Calu3 (cell line): ENCODE data around the gene PACS2. TPM values are rescaled to one million over a fixed set of nuclear protein-coding genes. Genes with fewer than 3 reads are reported as not detected.

Experiments used
- BruUV-seq: library from RNA; stranded (reverse); fragments of 400-500 nt; replicated peaks from 2 replicates; lab custom pipeline; 2021; lab: Mats Ljungman, UMichigan
- CTCF ChIA-PET: fragments of 300-600 bp; sonication (Branson Sonifier 250); formaldehyde crosslinking; loops from one replicate; lab custom pipeline; 2022; ENCODE audit warnings: antibody characterized with exemption; lab: Charles Lee
- DNase-seq: peaks from one replicate; pipeline ENCODE4 v3.0.0; 2022
- H3K27ac Mint-ChIP-seq: one replicate; pipeline ENCODE4 v1.8.0; 2022; ENCODE audit warnings: mixed read lengths; ENCODE audit not compliant: unreplicated experiment
- H3K27me3 Mint-ChIP-seq: one replicate; pipeline ENCODE4 v1.8.0; 2022; ENCODE audit warnings: mixed read lengths; ENCODE audit not compliant: unreplicated experiment
- H3K36me3 Mint-ChIP-seq: one replicate; pipeline ENCODE4 v1.8.0; 2022; ENCODE audit warnings: mild to moderate bottlenecking, moderate library complexity, mixed read lengths; ENCODE audit not compliant: insufficient read depth, unreplicated experiment
- H3K4me1 Mint-ChIP-seq: one replicate; pipeline ENCODE4 v1.8.0; 2022; ENCODE audit warnings: mild to moderate bottlenecking, low read depth, mixed read lengths; ENCODE audit not compliant: unreplicated experiment
- H3K4me3 Mint-ChIP-seq: one replicate; pipeline ENCODE4 v1.8.0; 2022; ENCODE audit warnings: mild to moderate bottlenecking, low read depth, moderate library complexity, mixed read lengths; ENCODE audit not compliant: unreplicated experiment
- H3K9me3 Mint-ChIP-seq: one replicate; pipeline ENCODE4 v1.8.0; 2022; ENCODE audit warnings: low read depth, mixed read lengths; ENCODE audit not compliant: unreplicated experiment
- intact Hi-C: fragments of 100-400 bp; cut with micrococcal nuclease; formaldehyde crosslinking; loops from one replicate; pipeline ENCODE4 v1.10.0; 2022; ENCODE audit not compliant: unreplicated experiment
- total RNA-seq: library from RNA; stranded (reverse); gene quantifications from 2 replicates; pipeline ENCODE4 v1.2.3, GENCODE V29; 2022
- TF ChIP-seq, protein P1 (sequence below): fragments of 200-600 bp; IDR thresholded peaks from one replicate; pipeline ENCODE4 v1.8.0; 2022; ENCODE audit warnings: antibody characterized with exemption; ENCODE audit not compliant: unreplicated experiment

Gene PACS2
- total RNA-seq, 1 experiment from 2014 or later: 77.3 TPM

DNA sequence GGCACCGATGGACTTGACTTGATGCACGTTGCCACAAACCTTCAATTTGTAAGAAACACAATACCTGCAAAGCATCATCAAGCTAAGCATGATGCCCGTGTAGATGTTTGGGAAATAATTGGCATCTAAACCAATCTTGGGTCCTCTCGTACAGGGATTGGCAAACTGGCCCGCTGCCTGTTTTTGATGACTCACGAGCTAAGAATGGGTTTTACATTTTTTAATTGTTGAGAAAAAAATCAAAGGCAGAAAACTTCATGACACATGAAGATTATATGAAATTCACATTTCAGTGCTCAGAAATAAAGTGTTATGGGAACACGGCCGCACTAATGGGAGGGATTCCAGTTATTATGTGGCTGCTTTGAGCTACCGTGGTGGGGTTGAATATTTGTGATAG, 116.0 kb downstream of the PACS2 start:
- Mint-ChIP-seq H3K4me1 (peaks cover 9% of the 10 kb centered on the region), H3K27ac (no peak overlapping the region), H3K9me3 (no peaks in the 10 kb centered on the region), H3K4me3 (no peak overlapping the region), H3K27me3 (no peaks in the 10 kb centered on the region), H3K36me3 (peaks cover 33% of the 10 kb centered on the region)
- DNase-seq: peak; percentile 68
- CTCF ChIA-PET: interaction anchor here (0.6 to 1.4 kb wide), 4 partner anchors 37 to 59 kb away, joined by 3 to 4 read pairs (median 4); no protein-coding TSS in a partner anchor
- intact Hi-C loops: no loop called here
- TF ChIP-seq, protein P1, sequence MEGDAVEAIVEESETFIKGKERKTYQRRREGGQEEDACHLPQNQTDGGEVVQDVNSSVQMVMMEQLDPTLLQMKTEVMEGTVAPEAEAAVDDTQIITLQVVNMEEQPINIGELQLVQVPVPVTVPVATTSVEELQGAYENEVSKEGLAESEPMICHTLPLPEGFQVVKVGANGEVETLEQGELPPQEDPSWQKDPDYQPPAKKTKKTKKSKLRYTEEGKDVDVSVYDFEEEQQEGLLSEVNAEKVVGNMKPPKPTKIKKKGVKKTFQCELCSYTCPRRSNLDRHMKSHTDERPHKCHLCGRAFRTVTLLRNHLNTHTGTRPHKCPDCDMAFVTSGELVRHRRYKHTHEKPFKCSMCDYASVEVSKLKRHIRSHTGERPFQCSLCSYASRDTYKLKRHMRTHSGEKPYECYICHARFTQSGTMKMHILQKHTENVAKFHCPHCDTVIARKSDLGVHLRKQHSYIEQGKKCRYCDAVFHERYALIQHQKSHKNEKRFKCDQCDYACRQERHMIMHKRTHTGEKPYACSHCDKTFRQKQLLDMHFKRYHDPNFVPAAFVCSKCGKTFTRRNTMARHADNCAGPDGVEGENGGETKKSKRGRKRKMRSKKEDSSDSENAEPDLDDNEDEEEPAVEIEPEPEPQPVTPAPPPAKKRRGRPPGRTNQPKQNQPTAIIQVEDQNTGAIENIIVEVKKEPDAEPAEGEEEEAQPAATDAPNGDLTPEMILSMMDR: no peak
- no TSS peak for BruUV-seq

DNA sequence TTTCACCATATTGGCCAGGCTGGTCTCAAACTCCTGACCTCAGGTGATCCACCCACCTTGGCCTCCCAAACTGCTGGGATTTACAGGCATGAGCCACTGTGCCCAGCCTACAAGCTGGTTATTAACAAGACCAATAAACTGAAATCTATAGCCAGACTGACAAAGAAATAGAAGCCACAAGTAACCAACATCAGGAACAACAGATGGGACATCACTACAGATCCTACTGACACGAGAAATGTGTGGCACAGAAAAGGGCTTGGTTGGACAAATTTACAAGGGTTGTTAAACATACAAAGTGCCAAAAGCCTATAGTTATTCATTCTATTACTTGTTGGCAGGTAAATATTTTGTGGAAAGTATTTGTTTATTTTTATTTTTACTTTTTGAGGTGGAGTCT, 116.7 kb downstream of the PACS2 start:
- H3K4me3 Mint-ChIP-seq: no peak overlapping the region
- DNase-seq: no peak
- no TSS peak for BruUV-seq
- no peaks in the 10 kb centered on the region for H3K27me3 Mint-ChIP-seq
- peaks cover 9% of the 10 kb centered on the region for H3K4me1 Mint-ChIP-seq
- no peak overlapping the region for H3K27ac Mint-ChIP-seq
- no peaks in the 10 kb centered on the region for H3K9me3 Mint-ChIP-seq
- H3K36me3 Mint-ChIP-seq: peaks cover 33% of the 10 kb centered on the region
- CTCF ChIA-PET: interaction anchor here (1.4 kb wide), 3 partner anchors 49 to 58 kb away, joined by 3 to 4 read pairs (median 4); no protein-coding TSS in a partner anchor
- TF ChIP-seq, protein P1: no peak
- intact Hi-C loops: no loop called here

DNA sequence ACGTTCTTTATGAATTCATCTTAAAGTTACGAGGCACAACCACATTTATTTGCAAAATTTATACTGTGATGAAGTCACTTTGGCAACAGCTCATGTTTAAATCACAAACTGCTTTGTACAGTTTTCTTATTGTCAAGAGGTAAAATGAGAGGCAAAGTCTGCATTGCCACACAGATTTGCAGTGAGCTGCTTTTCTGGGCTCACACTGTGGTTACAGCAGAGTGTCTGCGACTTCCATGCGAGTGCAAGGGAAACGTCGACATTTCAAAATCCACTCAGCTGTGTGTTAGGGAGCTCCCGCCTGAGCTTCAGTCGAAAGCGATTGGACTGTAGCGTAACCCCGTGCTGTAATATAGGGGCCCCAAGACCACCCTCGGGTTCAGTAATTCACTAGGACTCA, 118.1 kb downstream of the PACS2 start:
- intact Hi-C loops: no loop called here
- DNase-seq: no peak
- Mint-ChIP-seq H3K9me3 (no peaks in the 10 kb centered on the region), H3K4me3 (no peak overlapping the region), H3K4me1 (peaks cover 9% of the 10 kb centered on the region), H3K27ac (no peak overlapping the region), H3K36me3 (peaks cover 26% of the 10 kb centered on the region), H3K27me3 (no peaks in the 10 kb centered on the region)
- TF ChIP-seq, protein P1: no peak
- BruUV-seq: no TSS peak
- CTCF ChIA-PET: no interaction called here

DNA sequence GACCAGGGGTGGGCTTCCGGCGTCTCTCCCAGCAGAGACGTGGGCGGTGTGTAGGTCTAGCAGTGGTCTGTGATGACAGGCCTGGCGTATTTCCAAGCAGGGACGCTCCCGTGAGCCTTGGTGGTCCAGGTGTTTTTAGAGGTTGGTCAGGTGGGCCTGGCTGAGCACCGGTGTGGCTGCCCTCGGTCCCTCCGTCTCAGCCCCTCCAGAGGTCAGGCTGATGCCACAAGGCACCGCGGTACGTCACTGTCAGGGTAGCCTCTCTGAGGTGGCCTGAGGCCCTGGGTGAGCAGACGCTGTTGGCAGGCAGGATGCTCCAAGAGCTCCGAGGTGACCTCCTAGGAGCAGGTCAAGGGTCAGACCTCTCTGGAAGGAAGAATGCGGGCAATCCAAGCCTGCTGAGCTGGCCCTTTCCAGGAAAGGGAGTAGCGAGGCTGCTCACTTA, 118.6 kb downstream of the PACS2 start:
- CTCF ChIA-PET: no interaction called here
- BruUV-seq: no TSS peak
- Mint-ChIP-seq H3K36me3 (peaks cover 30% of the 10 kb centered on the region), H3K27me3 (no peaks in the 10 kb centered on the region), H3K27ac (no peak overlapping the region), H3K9me3 (no peaks in the 10 kb centered on the region), H3K4me1 (peaks cover 9% of the 10 kb centered on the region), H3K4me3 (no peak overlapping the region)
- no peak for DNase-seq
- intact Hi-C loops: no loop called here
- TF ChIP-seq, protein P1: no peak
